CD4-positive, alpha-beta T cell treated with Interleukin-15 for 4 hours (primary cell): ENCODE measurements around the gene GOLGA8J.
"Not testable (repeated sequence)": the region's sequence is repeated elsewhere in the genome, so short reads cannot be mapped to it uniquely, and the experiment has no call there.

ENCODE experiments used
- DNase-seq: peaks from one replicate; pipeline ENCODE4 v3.0.0-alpha.2; 2020; ENCODE audit warnings: low spot score

GOLGA8J gene, protein sequence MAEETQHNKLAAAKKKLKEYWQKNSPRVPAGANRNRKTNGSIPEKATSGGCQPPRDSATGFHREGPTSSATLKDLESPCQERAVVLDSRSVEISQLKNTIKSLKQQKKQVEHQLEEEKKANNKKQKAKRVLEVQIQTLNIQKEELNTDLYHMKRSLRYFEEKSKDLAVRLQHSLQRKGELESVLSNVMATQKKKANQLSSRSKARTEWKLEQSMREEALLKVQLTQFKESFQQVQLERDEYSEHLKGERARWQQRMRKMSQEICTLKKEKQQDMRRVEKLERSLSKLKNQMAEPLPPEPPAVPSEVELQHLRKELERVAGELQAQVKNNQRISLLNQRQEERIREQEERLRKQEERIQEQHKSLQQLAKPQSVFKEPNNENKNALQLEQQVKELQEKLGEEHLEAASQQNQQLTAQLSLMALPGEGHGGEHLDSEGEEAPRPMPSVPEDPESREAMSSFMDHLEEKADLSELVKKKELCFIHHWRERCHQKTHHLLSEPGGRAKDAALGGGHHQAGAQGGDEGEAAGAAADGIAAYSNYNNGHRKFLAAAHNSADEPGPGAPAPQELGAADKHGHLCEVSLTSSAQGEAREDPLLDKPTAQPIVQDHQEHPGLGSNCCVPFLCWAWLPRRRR

DNA sequence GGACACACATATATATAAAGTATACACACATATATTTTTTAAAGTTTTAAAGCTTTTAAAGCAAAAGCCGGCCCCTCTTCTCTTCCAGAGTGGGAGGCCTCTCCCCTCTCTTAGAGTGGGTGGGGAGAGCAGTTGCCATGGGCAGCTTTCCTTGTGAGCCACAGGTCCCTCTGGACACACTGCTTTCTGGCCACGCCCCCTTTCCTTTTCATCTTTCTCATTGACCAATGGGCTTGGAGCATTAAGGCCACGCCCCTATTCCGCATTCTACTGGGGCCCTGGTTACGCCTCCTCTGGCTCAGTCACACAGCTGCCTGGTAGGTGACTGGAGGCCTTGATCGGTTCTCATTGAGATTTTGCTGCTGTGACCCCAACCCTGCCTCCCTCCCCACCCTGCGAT lies at the start of gene GOLGA8J:
TSS of gene GOLGA8J (plus strand) at position 301 of the 400 bp plus-strand sequence. CDS start at position 399, 98 bp downstream.
- DNase-seq, result not testable (repeated sequence)

DNA sequence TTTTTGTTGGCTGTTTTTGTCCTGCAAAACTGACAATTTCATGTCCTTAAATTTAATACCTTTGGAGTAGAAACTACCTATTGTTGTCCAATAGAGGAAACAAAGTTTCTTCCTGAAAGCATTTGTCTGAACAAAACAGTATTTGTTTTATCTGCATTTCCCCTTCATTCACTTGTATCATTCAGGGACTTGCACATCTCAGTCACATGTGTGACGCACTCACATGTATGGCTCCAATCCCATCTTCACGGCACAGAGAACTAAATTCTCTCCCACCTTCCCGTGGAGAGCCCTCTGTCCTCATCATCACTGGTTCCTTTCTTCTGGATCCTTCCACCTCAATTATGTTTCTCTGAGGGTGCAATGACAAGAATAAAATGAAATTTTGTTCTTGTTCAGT lies 49.5 kb upstream of the GOLGA8J start:
- no peak for DNase-seq

DNA sequence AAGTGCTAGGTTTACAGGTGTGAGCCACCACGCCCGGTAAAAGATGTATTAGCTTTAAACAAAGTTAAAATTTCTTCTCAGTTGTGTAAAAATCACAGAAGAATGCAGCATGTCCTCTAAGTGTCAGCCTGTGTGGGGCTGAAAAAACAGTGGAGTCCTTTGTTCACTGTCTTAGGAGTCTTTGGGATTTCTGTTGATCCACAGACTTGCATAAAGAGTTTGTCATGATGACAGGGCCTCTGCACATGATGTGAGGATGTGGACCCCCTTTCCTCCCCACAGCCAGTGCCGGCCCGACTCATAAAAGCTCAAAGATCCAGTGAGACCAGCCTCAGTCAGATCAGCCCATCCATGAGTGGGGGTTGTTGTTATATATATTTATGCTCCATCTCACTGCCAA lies 49.0 kb upstream of the GOLGA8J start:
- DNase-seq, result no peak

DNA sequence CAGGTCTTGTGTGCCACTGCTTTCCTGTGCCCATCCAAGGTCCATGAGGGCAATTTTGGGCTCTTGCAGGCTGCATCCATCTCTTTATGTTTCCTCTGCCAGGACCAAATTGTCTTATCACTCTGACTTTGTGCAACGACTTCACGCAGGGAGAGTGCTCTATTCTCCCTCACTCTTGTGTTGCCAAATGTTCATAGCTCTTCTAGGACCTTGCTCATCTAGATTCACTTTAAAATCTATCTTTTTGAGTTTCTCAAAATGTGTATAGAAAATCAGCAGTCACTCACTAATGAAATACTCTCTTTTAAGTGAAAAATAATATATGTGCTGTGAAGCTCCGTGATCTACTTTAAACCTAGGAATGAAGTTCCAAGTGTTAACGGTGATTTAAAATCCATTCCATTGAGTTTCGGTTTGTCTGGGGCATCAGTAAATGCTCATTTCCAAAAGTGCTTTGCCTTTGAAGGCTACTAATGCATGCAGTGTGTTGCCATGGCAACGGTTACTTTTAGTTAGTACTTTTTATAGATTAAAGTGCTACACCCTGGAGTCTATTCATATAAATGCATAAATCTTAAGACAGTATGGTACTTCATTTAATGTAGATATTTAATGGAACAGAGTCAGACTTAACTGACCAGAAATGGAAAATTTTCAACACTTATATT lies 46.6 kb upstream of the GOLGA8J start:
- DNase-seq, result no peak

DNA sequence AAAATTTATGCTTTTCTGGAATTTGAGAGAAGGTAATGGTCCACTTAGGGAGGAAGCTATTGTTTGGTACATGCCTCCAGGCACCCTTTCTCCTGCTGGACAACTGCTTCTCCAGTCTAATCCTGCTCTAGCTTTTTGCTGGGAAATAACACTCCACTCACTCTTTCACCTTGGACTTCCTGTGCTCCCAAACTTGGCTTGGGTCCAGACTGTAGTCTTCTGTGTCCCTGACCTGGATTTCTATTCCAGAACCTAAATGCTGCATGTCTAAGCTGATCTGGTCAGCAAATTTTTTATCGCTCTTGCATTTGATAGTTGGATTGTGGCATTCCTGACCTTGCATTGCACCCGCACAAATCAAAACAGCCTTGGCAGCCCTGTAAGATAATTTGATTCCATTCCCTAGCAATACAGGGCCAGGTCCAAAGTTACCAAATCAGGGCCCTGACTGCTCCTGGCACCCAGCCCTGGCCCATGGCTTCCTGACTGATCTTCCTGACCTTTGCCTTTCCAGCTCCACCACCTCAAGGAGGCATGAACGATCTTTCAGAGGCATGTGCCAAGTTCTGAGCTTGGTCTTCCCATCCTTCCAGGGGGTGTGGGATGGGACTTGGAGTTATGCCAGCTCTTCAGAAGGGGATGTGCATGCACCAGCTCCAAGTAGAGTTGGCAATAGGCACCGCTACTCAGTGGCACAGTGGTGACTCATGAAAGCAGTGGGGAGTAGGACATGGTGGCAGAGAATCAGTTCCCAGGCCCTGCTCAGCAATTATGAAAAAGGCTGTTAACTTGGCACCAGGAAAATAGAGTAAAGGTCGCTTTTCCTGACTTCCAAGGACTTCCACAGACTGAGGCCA lies 43.9 kb upstream of the GOLGA8J start:
- no peak for DNase-seq

DNA sequence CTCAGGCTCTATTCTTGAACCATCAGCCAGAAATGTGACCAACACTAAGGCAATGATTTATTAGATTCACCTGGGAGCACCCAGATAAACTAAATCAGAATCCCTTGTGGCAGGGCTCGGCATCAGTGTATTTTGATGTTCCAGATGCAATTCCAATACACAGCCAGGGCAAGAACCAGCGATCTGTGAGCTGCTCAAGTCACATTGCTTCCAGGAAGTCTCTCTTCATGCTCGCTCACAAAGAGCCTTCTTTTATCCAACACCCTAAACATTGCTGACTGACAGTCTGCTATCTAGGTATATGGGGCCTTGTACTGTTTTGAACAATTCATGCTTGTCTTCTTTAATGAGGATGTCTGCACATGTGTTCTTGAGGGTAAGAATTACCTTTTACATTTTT lies 40.9 kb upstream of the GOLGA8J start:
- DNase-seq, result no peak

DNA sequence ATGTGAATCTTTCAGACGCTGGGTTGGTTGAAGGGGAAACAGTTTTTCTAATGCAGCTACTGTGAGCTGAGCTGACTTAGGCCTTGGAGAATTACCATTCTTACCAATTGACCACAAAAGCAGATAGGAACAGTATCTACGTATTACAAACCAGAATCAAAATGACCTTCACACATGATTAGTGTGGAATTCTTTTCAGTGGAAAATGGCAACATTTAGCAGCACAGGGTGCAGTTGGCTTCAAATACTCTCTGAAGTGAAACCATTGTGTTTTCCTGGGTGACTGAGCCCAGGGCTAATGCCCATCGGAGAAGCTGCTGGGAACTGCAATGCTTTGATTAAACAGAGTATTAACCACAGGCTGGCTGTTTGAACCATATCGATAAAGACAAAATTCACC lies 40.2 kb upstream of the GOLGA8J start:
- no peak for DNase-seq

DNA sequence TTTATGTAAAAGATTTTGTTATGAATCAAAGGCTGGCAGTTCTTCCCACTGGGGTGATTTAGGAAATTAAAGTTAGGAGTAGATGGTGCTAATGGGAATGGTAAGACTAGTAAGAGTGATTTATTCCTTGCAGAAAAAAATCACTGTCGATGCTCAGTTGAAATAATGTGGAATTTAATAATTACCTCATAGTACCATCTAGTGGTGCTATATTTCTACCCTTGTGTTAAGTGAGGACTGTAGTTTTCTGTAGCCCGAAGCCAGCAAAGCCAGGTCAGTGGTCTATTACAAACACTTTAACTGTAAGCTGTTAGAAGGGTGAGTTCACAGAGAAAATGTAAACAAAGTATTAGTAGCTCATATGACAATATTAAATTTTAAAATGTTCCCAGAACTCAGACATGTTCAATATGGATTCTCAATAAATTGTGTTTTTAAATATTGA lies 39.5 kb upstream of the GOLGA8J start:
- no peak for DNase-seq

DNA sequence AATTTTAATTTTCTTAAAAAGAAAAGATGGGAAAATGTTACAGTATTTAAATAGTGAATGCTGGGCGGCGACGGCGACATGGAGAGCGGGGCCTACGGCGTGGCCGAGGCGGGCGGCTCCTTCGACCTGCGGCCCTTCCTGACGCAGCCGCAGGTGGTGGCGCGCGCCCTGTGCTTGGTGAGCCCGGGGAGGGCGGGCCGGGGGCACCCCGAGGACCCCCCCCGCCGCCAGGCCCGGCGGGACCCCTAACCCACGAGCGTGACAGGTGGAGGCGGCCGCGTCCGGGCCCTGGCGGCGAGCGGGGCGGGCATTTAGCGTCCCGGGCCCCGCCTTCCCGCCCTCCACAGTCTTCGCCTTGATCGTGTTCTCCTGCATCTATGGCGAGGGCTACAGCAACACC lies 38.4 kb upstream of the GOLGA8J start:
- DNase-seq, result no peak

DNA sequence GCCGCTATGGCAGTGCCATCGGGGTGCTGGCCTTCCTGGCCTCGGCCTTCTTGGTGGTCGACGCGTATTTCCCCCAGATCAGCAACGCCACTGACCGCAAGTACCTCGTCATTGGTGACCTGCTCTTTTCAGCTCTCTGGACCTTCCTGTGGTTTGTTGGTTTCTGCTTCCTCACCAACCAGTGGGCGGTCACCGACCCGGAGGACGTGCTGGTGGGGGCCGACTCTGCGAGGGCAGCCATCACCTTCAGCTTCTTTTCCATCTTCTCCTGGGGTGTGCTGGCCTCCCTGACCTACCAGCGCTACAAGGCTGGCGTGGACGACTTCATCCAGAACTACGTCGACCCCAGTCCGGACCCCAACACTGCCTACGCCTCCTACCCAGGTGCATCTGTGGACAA lies 37.9 kb upstream of the GOLGA8J start:
- DNase-seq, result not testable (repeated sequence)

DNA sequence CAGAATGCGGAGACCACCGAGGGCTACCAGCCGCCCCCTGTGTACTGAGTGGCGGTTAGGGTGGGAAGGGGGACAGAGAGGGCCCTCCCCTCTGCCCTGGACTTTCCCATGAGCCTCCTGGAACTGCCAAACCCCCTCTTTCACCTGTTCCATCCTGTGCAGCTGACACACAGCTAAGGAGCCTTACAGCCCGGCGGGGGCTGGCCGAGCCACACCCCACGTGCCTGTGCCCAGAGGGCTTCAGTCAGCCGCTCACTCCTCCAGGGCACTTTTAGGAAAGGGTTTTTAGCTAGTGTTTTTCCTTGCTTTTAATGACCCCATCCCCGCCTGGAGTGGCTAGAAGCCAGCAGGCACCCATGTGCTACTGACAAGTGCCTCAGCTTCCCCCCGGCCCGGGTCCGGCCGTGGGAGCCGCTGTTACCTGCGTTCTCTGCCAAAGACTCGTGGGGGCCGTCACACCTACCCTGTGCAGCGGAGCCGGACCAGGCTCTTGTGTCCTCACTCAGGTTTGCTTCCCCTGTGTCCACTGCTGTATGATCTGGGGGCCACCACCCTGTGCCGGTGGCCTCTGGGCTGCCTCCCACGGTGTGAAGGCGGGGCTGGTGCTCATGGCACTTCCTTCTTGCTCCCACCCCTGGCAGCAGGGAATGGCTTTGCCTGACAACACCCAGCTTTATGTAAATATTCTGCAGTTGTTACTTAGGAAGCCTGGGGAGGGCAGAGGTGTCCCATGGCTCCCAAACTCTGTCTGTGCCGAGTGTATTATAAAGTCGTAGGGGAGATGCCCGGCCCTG lies 37.3 kb upstream of the GOLGA8J start:
- DNase-seq, result not testable (repeated sequence)

DNA sequence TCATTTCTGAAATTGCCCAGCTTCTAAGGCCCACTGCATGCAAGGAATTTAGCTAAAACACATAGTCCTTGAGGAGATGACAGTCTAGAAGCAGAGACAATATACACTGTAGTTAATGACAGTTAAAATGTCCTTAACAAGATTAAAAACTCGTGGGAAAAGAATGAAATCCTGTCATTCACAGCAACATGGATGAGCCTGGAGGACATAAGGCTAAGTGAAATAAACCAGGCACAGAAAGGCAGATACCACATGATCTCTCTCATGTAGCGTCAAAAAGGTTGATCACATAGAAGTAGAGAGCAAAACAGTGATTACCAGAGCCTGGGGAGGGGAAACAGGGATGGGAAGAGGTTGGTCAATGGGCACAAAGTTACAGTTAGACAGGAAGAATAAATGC lies 36.3 kb upstream of the GOLGA8J start:
- DNase-seq, result no peak

DNA sequence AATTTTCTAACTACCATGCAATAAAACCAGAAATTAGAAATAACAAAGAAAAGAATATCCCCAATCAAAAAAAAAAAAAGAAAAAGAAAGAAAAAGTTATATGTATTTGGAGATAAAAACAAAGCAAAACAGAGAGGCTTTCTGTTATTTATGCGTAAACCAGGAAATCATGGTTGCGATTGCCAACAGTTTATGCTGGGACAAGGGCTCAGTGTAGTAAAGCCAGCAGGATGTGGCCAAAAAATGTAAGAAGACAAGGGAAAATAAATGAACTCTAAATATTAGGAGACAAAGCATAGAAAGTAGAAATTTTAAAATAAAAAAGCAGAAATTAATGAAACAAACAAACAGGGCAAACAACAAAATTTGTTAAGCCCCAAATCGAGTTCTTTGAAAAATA lies 27.2 kb upstream of the GOLGA8J start:
- no peak for DNase-seq

DNA sequence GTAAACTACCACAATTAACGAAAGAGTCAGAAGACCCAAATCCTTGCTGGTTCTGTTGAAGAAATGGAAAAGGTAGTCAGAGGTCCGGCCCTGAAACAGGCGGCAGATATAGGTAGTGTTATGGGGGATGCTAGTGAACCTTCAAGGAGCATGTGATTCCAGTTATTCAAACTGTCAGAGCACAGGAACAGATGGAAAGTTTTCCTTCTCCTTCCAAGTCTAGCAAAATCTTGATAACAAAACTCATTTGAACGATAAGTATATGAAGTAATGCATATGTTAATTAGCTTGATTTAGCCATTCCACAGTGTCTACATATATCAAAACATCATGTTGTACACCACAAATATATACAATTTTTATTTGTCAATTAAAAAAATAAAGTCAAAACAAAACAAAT lies 26.6 kb upstream of the GOLGA8J start:
- no peak for DNase-seq

DNA sequence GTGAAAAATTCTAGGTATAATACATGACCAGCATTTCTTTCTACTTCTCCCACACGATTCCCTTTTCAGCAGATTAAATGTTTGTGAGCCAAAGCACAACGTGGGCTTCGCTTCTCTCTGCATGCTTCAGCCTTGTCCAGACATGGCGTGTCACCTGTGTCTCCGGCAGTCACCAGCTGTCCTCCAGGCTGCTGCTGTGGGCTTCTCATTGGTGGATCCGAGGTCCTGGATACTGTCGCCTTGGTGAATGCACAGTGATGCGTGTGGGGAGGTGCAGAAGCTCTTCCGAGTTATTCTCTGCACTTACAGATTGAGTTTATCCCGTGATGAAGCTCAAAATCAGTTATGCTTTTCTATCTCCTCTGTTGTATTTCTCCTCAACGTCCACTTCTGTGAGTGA lies 23.0 kb upstream of the GOLGA8J start:
- no peak for DNase-seq

DNA sequence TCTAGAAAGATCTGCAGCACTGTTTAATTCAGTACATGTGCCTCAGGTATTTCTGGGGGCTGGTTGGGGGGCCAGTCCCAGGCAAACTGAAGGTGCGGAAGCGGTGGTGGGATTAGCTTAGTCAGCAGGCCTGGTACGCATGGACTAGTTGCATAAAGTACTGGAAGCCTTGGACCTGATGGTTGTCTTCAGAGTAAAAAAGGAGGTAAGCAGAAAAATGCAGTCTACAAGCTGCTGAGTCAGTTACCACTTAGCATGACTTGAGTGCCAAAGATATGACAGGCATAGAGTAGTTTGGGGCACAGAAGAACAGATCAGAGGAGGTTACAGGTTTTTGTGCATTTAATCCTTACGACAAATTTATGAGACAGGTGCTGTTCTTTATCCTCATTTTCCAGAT lies 19.9 kb upstream of the GOLGA8J start:
- DNase-seq, result no peak

DNA sequence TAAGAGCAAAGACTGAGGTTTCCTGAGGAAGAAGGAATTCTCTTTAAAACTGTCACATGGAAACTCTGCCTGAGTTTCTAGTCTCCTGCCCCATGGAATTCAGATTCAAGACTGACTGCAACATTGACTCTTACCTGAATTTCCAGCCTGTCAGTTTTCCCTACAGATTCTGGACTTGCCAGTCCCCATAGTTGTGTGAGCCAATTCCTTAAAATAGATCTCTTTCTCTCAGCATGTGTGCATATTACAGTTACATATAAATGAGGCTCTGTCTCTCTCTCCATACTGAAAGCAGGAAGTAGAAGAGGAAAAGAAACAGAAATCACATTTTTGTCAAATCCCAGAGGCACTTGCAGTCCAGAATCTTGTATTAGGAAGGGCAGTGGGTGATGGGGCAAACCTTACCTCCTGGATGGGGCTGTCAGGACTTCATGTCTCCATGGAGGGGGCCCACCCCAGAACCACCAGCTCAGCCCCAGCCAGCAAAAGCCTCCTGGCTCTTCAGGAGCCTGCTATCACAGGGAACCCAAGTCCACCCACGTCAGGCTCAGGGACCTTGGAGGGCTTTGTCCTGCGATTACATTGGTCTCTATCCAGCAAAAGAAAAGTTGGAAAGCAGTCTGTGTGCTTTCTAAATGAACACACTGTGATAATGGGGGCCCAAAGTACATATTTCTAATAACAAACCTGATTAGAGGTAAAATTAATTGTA lies 18.8 kb upstream of the GOLGA8J start:
- no peak for DNase-seq

DNA sequence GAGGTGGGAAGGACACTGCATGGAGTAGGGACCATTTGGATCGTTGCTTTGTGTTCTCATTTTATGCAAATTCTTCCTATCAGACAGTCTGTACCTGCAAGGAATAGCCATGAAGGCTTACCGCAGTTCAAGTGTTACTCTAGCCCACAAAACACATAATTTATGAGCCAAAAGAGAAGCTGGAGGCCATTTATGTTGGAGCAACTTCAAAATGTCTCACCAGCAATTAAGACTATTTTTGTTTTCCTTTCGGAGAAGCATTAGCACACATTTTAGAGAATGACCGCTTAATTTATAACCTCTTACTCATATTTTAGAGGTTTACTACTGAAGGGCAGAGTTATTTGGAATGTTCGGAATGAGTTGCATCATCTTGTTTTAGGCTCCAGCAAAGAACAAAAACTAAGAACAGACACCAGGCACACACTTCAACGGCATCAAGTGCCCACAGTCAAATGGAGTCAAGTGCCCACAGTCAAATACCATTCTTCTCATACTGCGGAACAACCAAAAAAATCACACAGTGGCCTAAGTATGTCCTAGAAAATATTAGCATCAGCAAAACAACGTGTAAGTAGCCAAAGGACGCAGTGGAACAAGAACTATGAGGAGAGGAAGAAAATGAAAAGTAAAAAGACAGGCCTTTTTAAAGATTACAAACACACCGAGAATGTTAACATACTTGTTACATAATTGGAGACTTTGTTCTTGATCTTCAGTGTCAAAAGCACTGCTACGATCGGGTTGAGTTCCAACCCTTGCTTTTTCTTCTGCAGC lies 17.5 kb upstream of the GOLGA8J start:
- no peak for DNase-seq

DNA sequence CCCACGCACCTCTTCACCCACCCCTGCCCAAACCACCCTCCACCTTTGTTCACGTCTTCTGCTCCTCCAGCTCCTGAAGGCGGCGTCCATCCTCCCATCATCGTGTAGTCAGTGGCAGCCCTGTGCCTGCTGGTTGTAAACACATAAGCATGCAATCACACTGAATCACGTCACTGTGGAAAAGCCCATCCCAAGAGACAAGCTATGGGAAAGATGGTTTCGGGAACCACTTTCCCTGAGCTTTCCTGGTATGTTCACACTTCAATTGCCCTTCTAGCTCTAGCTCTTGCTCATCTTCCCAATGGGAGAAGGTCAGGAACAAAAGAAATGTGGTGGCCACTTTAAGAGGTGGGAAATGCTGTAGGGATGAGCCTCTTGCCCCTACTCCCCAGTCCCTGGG lies 14.4 kb upstream of the GOLGA8J start:
- no peak for DNase-seq

DNA sequence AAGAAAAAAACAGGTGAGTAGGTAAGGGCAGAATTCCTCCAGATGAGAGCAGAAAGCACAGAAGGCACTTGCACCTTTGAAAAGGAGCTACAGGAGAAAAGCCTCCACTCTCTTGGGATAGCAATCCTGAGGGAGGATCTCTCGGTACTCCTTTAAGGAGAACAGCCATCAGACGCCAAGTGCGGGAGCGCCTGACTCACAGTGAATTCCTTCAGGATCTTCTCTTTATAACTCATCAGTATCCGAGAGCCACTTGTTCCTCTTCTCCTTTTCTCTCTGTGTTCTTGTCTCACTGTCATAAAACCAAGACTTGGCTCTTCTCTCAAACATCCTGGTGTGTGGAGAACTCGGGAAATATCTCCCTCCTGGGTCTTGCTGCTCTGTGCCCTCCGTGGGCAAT lies 10.1 kb upstream of the GOLGA8J start:
- no peak for DNase-seq
